Keratinocyte (primary cell): ENCODE results near the gene SSTR3. TPM values are rescaled to one million over a fixed set of nuclear protein-coding genes. Genes with fewer than 3 reads are reported as not detected.

ENCODE experiments used
- DNase-seq: peaks from one replicate; pipeline ENCODE4 v3.0.0-alpha.2; 2011; ENCODE audit warnings: low read depth, missing footprints, low spot score
- FAIRE-seq: peaks from 2 replicates; lab custom pipeline; 2011; peaks lifted over from hg19 to GRCh38; lab: Jason Lieb, UNC
- H2AFZ ChIP-seq: 2 replicates; pipeline ENCODE4 v1.6.0; 2012; ENCODE audit warnings: low read length, control low read depth, inconsistent platforms; ENCODE audit not compliant: control insufficient read depth
- H3K27ac ChIP-seq: 2 replicates; pipeline ENCODE4 v1.5.1; 2011; ENCODE audit warnings: low read length; ENCODE audit not compliant: control insufficient read depth, insufficient read depth
- H3K27me3 ChIP-seq: 3 replicates; pipeline ENCODE4 v1.6.0; 2011; ENCODE audit warnings: low read length; ENCODE audit not compliant: control insufficient read depth, insufficient read depth; ENCODE audit errors: extremely low read depth
- H3K36me3 ChIP-seq, 2 experiments: 2 replicates in 1 of 2; 3 replicates in 1 of 2; pipeline ENCODE4 v1.5.1; 2011; ENCODE audit warnings: low read length in 2 of 2, mild to moderate bottlenecking in 1 of 2; ENCODE audit not compliant: control insufficient read depth in 2 of 2, insufficient read depth in 2 of 2; ENCODE audit errors: extremely low read depth in 1 of 2
- H3K4me1 ChIP-seq: 3 replicates; pipeline ENCODE4 v1.5.1; 2011; ENCODE audit warnings: low read length; ENCODE audit not compliant: control insufficient read depth, insufficient read depth; ENCODE audit errors: extremely low read depth
- H3K4me2 ChIP-seq: 3 replicates; pipeline ENCODE4 v1.6.0; 2011; ENCODE audit warnings: low read depth, low read length; ENCODE audit not compliant: control insufficient read depth, insufficient read depth; ENCODE audit errors: extremely low read depth
- H3K4me3 ChIP-seq, 3 experiments: fragments of 200-600 bp in 1 of 3; sonication (generic) in 1 of 3; 2 replicates in 2 of 3; 3 replicates in 1 of 3; pipeline ENCODE4 v1.5.1; 2011 to 2016; ENCODE audit warnings: low read length in 3 of 3, mild to moderate bottlenecking in 3 of 3, control low read depth in 2 of 3, inconsistent platforms in 1 of 3, low read depth in 1 of 3, mixed read lengths in 1 of 3, mixed run types in 1 of 3, moderate library complexity in 1 of 3; ENCODE audit not compliant: control insufficient read depth in 2 of 3, insufficient read depth in 2 of 3; ENCODE audit errors: extremely low read depth in 1 of 3
- H3K79me2 ChIP-seq: 2 replicates; pipeline ENCODE4 v1.6.0; 2012; ENCODE audit warnings: low read length; ENCODE audit not compliant: control insufficient read depth, insufficient read depth
- H3K9ac ChIP-seq: 3 replicates; pipeline ENCODE4 v1.6.0; 2011; ENCODE audit warnings: low read length; ENCODE audit not compliant: control insufficient read depth, insufficient read depth; ENCODE audit errors: extremely low read depth
- H3K9me1 ChIP-seq: 3 replicates; pipeline ENCODE4 v1.6.0; 2011; ENCODE audit warnings: low read length; ENCODE audit not compliant: control insufficient read depth, insufficient read depth; ENCODE audit errors: extremely low read depth
- H3K9me3 ChIP-seq: 2 replicates; pipeline ENCODE4 v1.5.1; 2012; ENCODE audit warnings: low read depth, low read length; ENCODE audit not compliant: control insufficient read depth
- H4K20me1 ChIP-seq: 3 replicates; pipeline ENCODE4 v1.6.0; 2011; ENCODE audit warnings: low read length; ENCODE audit not compliant: control insufficient read depth, insufficient read depth; ENCODE audit errors: extremely low read depth
- EZH2 ChIP-seq: IDR thresholded peaks from one replicate; pipeline ENCODE4 v1.6.1; 2012; ENCODE audit warnings: inconsistent platforms, mild to moderate bottlenecking, low read length, moderate library complexity
- dilution Hi-C: fragments of 300-500 bp; cut with MboI; formaldehyde crosslinking; loops from one replicate; pipeline ENCODE4 v1.7.0; 2020; ENCODE audit warnings: low sequenced_read_pairs; ENCODE audit not compliant: extremely low pct_ligation_motif_present
- polyA plus RNA-seq, 5 experiments: library from polyadenylated mRNA; depleted of rRNA in 3 of 5; stranded (reverse) in 3 of 5; stranded (forward) in 1 of 5; unstranded in 1 of 5; fragments of >200 nt; gene quantifications; 1 replicate in 1 of 5; 2 replicates in 3 of 5; 3 replicates in 1 of 5; pipeline versions ENCODE4 v1.2.1 to v1.2.3, GENCODE V29; 2011 to 2012; ENCODE audit warnings: missing spikeins in 2 of 5, low read depth in 1 of 5, low replicate concordance in 1 of 5
- TF ChIP-seq, protein P1 (sequence below), 3 experiments: IDR thresholded peaks in 1 of 3; conservative IDR thresholded peaks in 1 of 3; optimal IDR thresholded peaks in 1 of 3; 2 replicates in 2 of 3; 3 replicates in 1 of 3; pipeline versions ENCODE3 to v1.5.1; 2011; ENCODE audit warnings: low read length in 3 of 3, mild to moderate bottlenecking in 3 of 3, moderate library complexity in 2 of 3, control low read depth in 1 of 3, inconsistent platforms in 1 of 3; ENCODE audit not compliant: insufficient read depth in 2 of 3; ENCODE audit errors: extremely low read depth in 1 of 3

Gene SSTR3
- polyA plus RNA-seq, 1 donor (not counting 4 experiments of a cell fraction or from before 2014, with no cell fraction given): not detected

DNA sequence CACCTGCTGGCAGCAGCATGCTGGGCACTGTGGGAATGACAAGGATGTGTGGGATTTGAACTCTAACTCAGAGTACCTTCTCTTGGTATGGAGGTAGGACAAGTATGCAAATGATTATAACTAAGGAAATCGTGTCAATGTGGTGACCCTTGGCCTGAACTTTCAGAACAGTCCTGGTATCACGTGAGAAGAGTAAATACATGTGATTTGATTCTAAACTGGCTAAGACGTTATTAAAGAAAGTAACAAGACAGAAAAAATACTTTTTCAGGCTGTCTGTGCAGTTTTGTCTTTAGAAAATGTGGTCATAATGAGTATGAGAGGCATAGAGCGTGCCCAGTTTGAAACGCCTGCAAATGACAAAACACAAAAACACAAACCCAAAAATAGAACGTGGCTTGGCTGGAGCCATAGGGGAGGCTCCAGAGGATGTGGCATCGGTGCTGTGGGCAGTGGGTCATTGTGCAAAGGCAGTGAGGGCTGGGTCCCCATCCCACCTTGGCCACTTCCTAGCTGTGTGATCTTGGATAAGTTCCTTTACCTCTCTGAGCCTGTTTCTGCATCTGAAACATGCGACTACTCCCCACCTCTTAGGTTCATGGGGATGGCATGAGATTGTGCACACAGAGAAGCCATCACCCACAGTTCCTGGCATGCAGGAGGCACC is 44.2 kb downstream of the SSTR3 start:
- DNase-seq (no peak), FAIRE-seq (no peak)
- dilution Hi-C loops: no loop called here
- no peak overlapping the region for H2AFZ ChIP-seq
- H3K4me2 ChIP-seq: no peak overlapping the region
- H3K27ac ChIP-seq: no peak overlapping the region
- TF ChIP-seq EZH2: no peak
- TF ChIP-seq, protein P1, sequence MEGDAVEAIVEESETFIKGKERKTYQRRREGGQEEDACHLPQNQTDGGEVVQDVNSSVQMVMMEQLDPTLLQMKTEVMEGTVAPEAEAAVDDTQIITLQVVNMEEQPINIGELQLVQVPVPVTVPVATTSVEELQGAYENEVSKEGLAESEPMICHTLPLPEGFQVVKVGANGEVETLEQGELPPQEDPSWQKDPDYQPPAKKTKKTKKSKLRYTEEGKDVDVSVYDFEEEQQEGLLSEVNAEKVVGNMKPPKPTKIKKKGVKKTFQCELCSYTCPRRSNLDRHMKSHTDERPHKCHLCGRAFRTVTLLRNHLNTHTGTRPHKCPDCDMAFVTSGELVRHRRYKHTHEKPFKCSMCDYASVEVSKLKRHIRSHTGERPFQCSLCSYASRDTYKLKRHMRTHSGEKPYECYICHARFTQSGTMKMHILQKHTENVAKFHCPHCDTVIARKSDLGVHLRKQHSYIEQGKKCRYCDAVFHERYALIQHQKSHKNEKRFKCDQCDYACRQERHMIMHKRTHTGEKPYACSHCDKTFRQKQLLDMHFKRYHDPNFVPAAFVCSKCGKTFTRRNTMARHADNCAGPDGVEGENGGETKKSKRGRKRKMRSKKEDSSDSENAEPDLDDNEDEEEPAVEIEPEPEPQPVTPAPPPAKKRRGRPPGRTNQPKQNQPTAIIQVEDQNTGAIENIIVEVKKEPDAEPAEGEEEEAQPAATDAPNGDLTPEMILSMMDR (optimal IDR thresholded peaks at IDR 0.05 in 1 of 3, IDR thresholded peaks at IDR 0.05 in 1 of 3, conservative IDR thresholded peaks at IDR 0.05 in 1 of 3; ENCODE audit: extremely low read depth in 1 of 3, insufficient read depth in 2 of 3, low read length in 3 of 3): no peak
- H3K9ac ChIP-seq: no peak overlapping the region
- H3K4me1 ChIP-seq: peaks cover 2% of the 10 kb centered on the region
- H3K79me2 ChIP-seq: no peaks in the 10 kb centered on the region
- H3K27me3 ChIP-seq: no peaks in the 10 kb centered on the region
- no peaks in the 10 kb centered on the region for H3K9me3 ChIP-seq
- H3K4me3 ChIP-seq: no peak overlapping the region
- H3K36me3 ChIP-seq: no peaks in the 10 kb centered on the region
- no peaks in the 10 kb centered on the region for H3K9me1 ChIP-seq
- H4K20me1 ChIP-seq: no peaks in the 10 kb centered on the region

- TF ChIP-seq EZH2: no peak
- TF ChIP-seq, protein P1 (optimal IDR thresholded peaks at IDR 0.05 in 1 of 3, IDR thresholded peaks at IDR 0.05 in 1 of 3, conservative IDR thresholded peaks at IDR 0.05 in 1 of 3; ENCODE audit: extremely low read depth in 1 of 3, insufficient read depth in 2 of 3, low read length in 3 of 3): no peak
- no peaks in the 10 kb centered on the region for H4K20me1 ChIP-seq
- no peak overlapping the region for H3K4me2 ChIP-seq
- dilution Hi-C loops: no loop called here
- DNase-seq (no peak), FAIRE-seq (no peak)
- H3K9me3 ChIP-seq: no peaks in the 10 kb centered on the region
- H3K79me2 ChIP-seq: no peaks in the 10 kb centered on the region
- H3K4me3 ChIP-seq: no peak overlapping the region
- no peak overlapping the region for H2AFZ ChIP-seq
- H3K4me1 ChIP-seq: peaks cover 2% of the 10 kb centered on the region
- no peaks in the 10 kb centered on the region for H3K27me3 ChIP-seq
- H3K36me3 ChIP-seq: no peaks in the 10 kb centered on the region
- H3K9ac ChIP-seq: no peak overlapping the region
- no peak overlapping the region for H3K27ac ChIP-seq
- no peaks in the 10 kb centered on the region for H3K9me1 ChIP-seq
Observed at GRCh38 chr22:37167176-37167980, 44.9 kb downstream of the SSTR3 start.
